ENCODE results near the gene COL23A1. TPM values are rescaled to one million over a fixed set of nuclear protein-coding genes. Genes with fewer than 3 reads are reported as not detected.

Gene COL23A1
- polyA plus RNA-seq, 1 donor (not counting 4 experiments of a cell fraction or from before 2014, with no cell fraction given), result not detected

GRCh38 chr5:178325679-178326373 lies 264.4 kb downstream of the COL23A1 start:
- H3K4me1 ChIP-seq (ENCODE audit: control insufficient read depth, extremely low read depth, insufficient read depth, low read length), result no peaks in the 10 kb centered on the region
- no peaks in the 10 kb centered on the region for H3K79me2 ChIP-seq (ENCODE audit: control insufficient read depth, insufficient read depth, low read length)
- no peaks in the 10 kb centered on the region for H3K27me3 ChIP-seq (ENCODE audit: control insufficient read depth, extremely low read depth, insufficient read depth, low read length)
- no peak overlapping the region for H3K4me2 ChIP-seq (ENCODE audit: control insufficient read depth, extremely low read depth, insufficient read depth, low read depth, low read length)
- no peaks in the 10 kb centered on the region for H3K36me3 ChIP-seq (ENCODE audit: control insufficient read depth in 2 of 2, extremely low read depth in 1 of 2, insufficient read depth in 2 of 2, low read length in 2 of 2)
- no peaks in the 10 kb centered on the region for H4K20me1 ChIP-seq (ENCODE audit: control insufficient read depth, extremely low read depth, insufficient read depth, low read length)
- H3K4me3 ChIP-seq (ENCODE audit: control insufficient read depth in 2 of 3, extremely low read depth in 1 of 3, insufficient read depth in 2 of 3, low read depth in 1 of 3, low read length in 3 of 3), result no peak overlapping the region
- H3K27ac ChIP-seq (ENCODE audit: control insufficient read depth, insufficient read depth, low read length), result no peak overlapping the region
- no peak for TF ChIP-seq CTCF (optimal IDR thresholded peaks at IDR 0.05 in 1 of 3, IDR thresholded peaks at IDR 0.05 in 1 of 3, conservative IDR thresholded peaks at IDR 0.05 in 1 of 3; ENCODE audit: extremely low read depth in 1 of 3, insufficient read depth in 2 of 3, low read length in 3 of 3)
- TF ChIP-seq EZH2 (IDR thresholded peaks at IDR 0.05; ENCODE audit: low read length), result no peak
- no peak overlapping the region for H2AFZ ChIP-seq (ENCODE audit: control insufficient read depth, low read length)
- no peak for DNase-seq (ENCODE audit: low read depth, low spot score)
- H3K9me1 ChIP-seq (ENCODE audit: control insufficient read depth, extremely low read depth, insufficient read depth, low read length), result no peaks in the 10 kb centered on the region
- dilution Hi-C loops (cut with MboI; ENCODE audit: extremely low pct_ligation_motif_present, low sequenced_read_pairs), result no loop called here
- H3K9me3 ChIP-seq (ENCODE audit: control insufficient read depth, low read depth, low read length), result no peaks in the 10 kb centered on the region
- H3K9ac ChIP-seq (ENCODE audit: control insufficient read depth, extremely low read depth, insufficient read depth, low read length), result no peak overlapping the region
- no peak for FAIRE-seq

GRCh38 chr5:178325311-178325678 lies 264.9 kb downstream of the COL23A1 start:
- FAIRE-seq (no peak), DNase-seq (ENCODE audit: low read depth, low spot score) (no peak)
- Histone ChIP-seq H3K79me2 (ENCODE audit: control insufficient read depth, insufficient read depth, low read length) (no peaks in the 10 kb centered on the region), H4K20me1 (ENCODE audit: control insufficient read depth, extremely low read depth, insufficient read depth, low read length) (no peaks in the 10 kb centered on the region), H3K9ac (ENCODE audit: control insufficient read depth, extremely low read depth, insufficient read depth, low read length) (no peak overlapping the region), H3K9me1 (ENCODE audit: control insufficient read depth, extremely low read depth, insufficient read depth, low read length) (no peaks in the 10 kb centered on the region), H3K27me3 (ENCODE audit: control insufficient read depth, extremely low read depth, insufficient read depth, low read length) (no peaks in the 10 kb centered on the region), H3K36me3 (ENCODE audit: control insufficient read depth in 2 of 2, extremely low read depth in 1 of 2, insufficient read depth in 2 of 2, low read length in 2 of 2) (no peaks in the 10 kb centered on the region), H3K9me3 (ENCODE audit: control insufficient read depth, low read depth, low read length) (no peaks in the 10 kb centered on the region), H2AFZ (ENCODE audit: control insufficient read depth, low read length) (no peak overlapping the region), H3K27ac (ENCODE audit: control insufficient read depth, insufficient read depth, low read length) (no peak overlapping the region), H3K4me2 (ENCODE audit: control insufficient read depth, extremely low read depth, insufficient read depth, low read depth, low read length) (no peak overlapping the region), H3K4me1 (ENCODE audit: control insufficient read depth, extremely low read depth, insufficient read depth, low read length) (no peaks in the 10 kb centered on the region), H3K4me3 (ENCODE audit: control insufficient read depth in 2 of 3, extremely low read depth in 1 of 3, insufficient read depth in 2 of 3, low read depth in 1 of 3, low read length in 3 of 3) (no peak overlapping the region)
- TF ChIP-seq CTCF (optimal IDR thresholded peaks at IDR 0.05 in 1 of 3, IDR thresholded peaks at IDR 0.05 in 1 of 3, conservative IDR thresholded peaks at IDR 0.05 in 1 of 3; ENCODE audit: extremely low read depth in 1 of 3, insufficient read depth in 2 of 3, low read length in 3 of 3), result no peak
- no peak for TF ChIP-seq EZH2 (IDR thresholded peaks at IDR 0.05; ENCODE audit: low read length)
- dilution Hi-C loops (cut with MboI; ENCODE audit: extremely low pct_ligation_motif_present, low sequenced_read_pairs), result no loop called here
